GM12875 (cell line): ENCODE measurements around the gene HAP1.
"Not testable (repeated sequence)": the region's sequence is repeated elsewhere in the genome, so short reads cannot be mapped to it uniquely, and the experiment has no call there.

Source experiments
- H3K4me3 ChIP-seq: one replicate; pipeline ENCODE4 v1.5.1; 2011; ENCODE audit warnings: low read depth, low read length, control low read depth
- CTCF ChIP-seq: IDR thresholded peaks from 2 replicates; pipeline ENCODE4 v1.5.1; 2011; ENCODE audit warnings: low read depth, mild to moderate bottlenecking, control low read depth, inconsistent platforms, low read length, moderate library complexity, borderline replicate concordance; ENCODE audit not compliant: insufficient read depth

HAP1 gene

DNA sequence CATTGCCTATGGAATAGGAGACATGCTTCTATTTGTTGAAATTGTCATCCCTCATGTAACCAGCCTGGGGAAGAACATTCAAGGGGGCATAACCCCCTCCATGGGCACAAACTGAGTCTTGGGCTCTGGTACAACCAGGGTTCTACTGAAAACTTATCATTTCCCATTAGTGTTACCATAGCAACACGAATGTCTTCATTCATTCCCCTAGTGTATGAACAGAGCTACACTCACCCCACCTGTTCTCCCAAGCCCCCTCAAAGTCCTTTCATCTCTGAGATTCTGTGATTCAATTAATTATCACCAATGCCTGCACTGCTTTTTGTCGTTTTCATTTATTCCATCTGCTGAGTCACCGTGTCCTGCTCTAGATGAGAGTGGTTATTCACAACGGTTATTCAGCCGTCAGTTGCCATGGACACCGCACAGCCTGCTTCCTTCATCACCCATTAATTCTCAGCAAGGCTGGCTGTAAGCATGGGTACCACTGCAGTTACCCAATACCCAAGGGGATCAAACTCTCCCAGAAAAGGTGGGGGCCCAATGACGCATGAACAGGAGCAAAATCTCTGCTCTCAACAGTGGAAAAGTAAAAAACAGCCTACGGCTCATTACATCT lies 23.9 kb downstream of the HAP1 start:
- no peak overlapping the region for H3K4me3 ChIP-seq
- no peak for TF ChIP-seq CTCF

DNA sequence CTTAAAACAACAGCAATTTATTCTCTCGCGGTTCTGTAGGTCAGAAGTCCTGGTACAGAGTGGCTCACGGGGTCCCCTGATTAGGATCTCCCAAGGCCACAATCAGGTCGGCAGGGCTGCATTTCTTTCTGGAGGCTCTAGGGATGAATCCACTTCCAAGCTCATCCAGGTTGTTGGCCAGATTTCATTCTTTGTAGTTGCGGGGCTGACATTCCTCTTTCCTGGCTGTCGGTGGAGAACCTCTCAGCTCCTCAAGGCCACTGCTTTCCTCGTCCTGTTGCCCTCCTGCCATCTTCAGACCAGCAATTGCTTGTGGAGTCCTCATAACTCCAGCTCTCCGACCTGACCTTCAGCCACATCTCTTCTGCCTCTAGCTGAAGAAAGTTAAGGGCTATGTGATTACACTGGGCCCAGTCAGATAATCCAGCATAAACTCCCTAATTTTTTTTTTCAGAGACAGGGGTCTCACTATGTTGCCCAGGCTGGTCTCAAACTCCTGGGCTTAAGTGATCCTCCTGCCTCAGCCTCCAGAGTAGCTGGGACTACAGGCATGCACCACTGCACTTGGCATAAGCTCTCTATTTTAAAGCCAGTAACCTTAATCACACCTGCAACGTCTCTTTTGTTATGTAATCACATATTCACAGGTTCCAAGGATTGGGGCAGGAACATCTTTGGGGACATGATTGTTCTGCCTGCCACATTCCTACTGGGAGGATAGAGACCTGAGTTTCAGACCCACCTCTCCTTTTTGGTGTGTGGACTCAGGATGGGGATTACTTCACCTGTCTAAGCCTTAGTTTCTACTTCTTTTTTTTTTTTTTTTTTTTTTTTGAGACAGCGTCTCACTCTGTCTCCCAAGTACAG lies 26.4 kb downstream of the HAP1 start:
- H3K4me3 ChIP-seq, result no peak overlapping the region
- TF ChIP-seq CTCF, result no peak

DNA sequence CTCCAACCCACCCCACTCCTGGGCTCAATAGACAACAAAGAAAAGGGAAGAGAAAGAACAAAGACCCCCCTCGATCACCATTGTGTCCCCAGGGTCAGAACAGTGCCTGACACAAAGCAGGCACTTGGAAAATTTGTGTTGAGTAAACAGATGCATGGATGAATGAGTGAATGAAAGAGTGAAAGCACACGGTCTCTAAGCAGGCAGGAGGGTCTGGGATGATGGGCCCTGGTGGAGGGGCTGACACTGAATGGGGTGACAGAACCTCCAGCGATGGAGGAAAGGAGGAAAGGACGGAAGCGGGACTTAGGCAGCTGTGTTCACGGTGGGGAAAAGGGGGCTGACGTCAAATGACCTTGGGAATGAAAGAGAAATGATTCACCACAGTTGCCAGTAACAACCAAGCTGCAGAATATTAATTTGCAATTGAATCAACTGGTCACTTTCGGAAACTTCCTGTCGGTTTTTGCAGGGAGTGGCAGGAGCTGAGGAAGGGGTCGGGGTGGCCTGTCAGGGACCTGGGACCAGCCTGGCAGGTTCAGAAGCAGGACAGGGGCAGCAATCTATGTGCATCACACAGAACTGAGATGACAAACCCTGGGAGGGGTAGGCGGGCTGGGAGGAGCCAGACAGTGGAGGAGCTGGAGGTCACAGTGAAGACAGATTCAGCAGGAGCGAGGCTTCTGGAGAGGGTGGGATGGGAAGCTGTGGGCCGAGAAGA lies 29.0 kb downstream of the HAP1 start:
- no peak overlapping the region for H3K4me3 ChIP-seq
- no peak for TF ChIP-seq CTCF

DNA sequence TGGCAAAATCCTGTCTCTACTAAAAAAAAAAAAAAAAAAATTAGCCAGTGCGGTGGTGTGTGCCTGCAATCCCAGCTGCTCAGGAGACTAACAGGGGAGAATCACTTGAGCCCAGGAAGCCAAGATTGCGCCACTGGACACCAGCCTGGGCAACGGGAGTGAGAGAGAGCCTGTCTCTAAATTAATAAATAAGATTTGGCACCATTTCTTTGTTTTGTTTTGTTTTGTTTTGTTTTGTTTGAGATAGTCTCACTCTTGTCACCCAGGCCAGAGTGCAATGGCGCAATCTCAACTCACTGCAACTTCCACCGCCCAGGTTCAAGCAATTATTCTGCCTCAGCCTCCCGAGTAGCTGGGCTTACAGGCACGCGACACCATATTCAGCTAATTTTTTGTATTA lies 31.7 kb downstream of the HAP1 start:
- no peak overlapping the region for H3K4me3 ChIP-seq
- TF ChIP-seq CTCF, result no peak

GRCh38 chr17:41700843-41701242 lies 33.6 kb downstream of the HAP1 start:
- H3K4me3 ChIP-seq, result not testable (repeated sequence)

DNA sequence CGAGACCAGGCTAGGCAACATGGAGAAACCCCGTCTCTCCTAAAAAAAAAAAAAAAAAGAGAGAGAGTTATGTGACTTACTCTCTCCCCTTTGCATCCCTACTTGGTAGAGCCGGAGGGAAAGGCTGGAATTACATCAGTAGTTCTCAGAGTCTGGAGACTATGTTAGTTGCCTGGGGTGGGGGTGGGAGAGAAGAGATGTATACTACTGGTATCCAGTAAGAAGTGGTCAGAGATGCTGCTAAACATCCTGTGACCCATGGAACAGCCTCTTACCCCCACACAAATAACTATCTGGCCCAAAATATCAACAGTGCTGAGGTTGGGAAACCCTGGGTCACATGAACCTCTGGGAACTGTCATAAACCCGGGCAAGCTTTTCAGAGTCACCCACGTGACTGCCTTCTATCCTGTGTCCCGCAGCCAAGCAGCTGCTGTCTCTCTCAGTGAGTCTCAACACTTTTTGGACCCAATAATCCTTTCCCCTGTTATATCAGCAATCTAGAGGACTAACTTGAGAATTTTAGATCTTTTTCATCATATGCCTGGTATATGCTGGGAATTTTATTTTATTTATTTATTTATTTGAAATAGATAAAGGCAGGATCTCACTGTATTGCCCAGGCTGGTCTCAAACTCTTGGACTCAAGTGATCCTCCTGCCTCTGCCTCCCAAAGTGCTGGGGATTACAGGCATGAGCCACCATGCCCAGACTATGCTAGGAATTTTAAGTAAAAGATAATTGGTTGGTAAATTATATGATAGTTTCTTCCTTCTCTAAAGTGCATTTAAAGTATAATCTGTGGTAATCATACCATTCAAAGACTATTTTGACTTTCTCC lies 37.1 kb downstream of the HAP1 start:
- no peak for TF ChIP-seq CTCF
- no peak overlapping the region for H3K4me3 ChIP-seq
